H9 (cell line): ENCODE data around the gene KRT77. TPM values are rescaled to one million over a fixed set of nuclear protein-coding genes. Genes with fewer than 3 reads are reported as not detected.

Experiments
- DNase-seq: peaks from one replicate; pipeline ENCODE4 v3.0.0-alpha.2; 2017
- H2AFZ ChIP-seq: one replicate; pipeline ENCODE4 v1.6.1; 2013; ENCODE audit warnings: mild to moderate bottlenecking, low read length, control low read depth, moderate library complexity
- H2AK5ac ChIP-seq: 2 replicates; pipeline ENCODE4 v1.6.1; 2013; ENCODE audit warnings: low read length, control low read depth, mixed read lengths; ENCODE audit not compliant: insufficient read length
- H2BK120ac ChIP-seq: one replicate; pipeline ENCODE4 v1.6.1; 2013; ENCODE audit warnings: low read depth, mild to moderate bottlenecking, low read length, control low read depth, inconsistent platforms; ENCODE audit not compliant: poor library complexity, severe bottlenecking
- H2BK12ac ChIP-seq: 2 replicates; pipeline ENCODE4 v1.6.1; 2013; ENCODE audit warnings: low read length, control low read depth, mixed read lengths, low read depth; ENCODE audit not compliant: insufficient read length
- H2BK15ac ChIP-seq: 2 replicates; pipeline ENCODE4 v1.6.1; 2013; ENCODE audit warnings: low read depth, low read length, control low read depth
- H2BK20ac ChIP-seq: one replicate; pipeline ENCODE4 v1.6.1; 2013; ENCODE audit warnings: low read depth, mild to moderate bottlenecking, low read length, control low read depth, inconsistent platforms; ENCODE audit not compliant: poor library complexity, severe bottlenecking
- H2BK5ac ChIP-seq: 2 replicates; pipeline ENCODE4 v1.6.1; 2013; ENCODE audit warnings: low read length, control low read depth, mixed read lengths; ENCODE audit not compliant: insufficient read length
- H3K14ac ChIP-seq: 2 replicates; pipeline ENCODE4 v1.6.1; 2013; ENCODE audit warnings: low read length, control low read depth; ENCODE audit not compliant: insufficient read depth
- H3K18ac ChIP-seq: 2 replicates; pipeline ENCODE4 v1.6.1; 2013; ENCODE audit warnings: low read depth, mild to moderate bottlenecking, mixed read lengths, low read length, control low read depth; ENCODE audit not compliant: insufficient read length
- H3K23ac ChIP-seq: 2 replicates; pipeline ENCODE4 v1.6.1; 2013; ENCODE audit warnings: low read length, control low read depth, mixed read lengths, low read depth; ENCODE audit not compliant: insufficient read length
- H3K23me2 ChIP-seq: 2 replicates; pipeline ENCODE4 v1.6.1; 2013; ENCODE audit warnings: low read depth, mild to moderate bottlenecking, mixed read lengths, low read length, control low read depth; ENCODE audit not compliant: insufficient read length, poor library complexity, severe bottlenecking
- H3K27ac ChIP-seq: 2 replicates; pipeline ENCODE4 v1.5.1; 2013; ENCODE audit warnings: low read length, control low read depth, mixed read lengths, low read depth; ENCODE audit not compliant: insufficient read length
- H3K27me3 ChIP-seq: 2 replicates; pipeline ENCODE4 v1.6.1; 2013; ENCODE audit warnings: low read length, control low read depth, inconsistent platforms; ENCODE audit not compliant: insufficient read depth
- H3K4ac ChIP-seq: 2 replicates; pipeline ENCODE4 v1.6.1; 2013; ENCODE audit warnings: low read depth, mild to moderate bottlenecking, control low read depth, inconsistent platforms, low read length, moderate library complexity
- H3K4me1 ChIP-seq: 2 replicates; pipeline ENCODE4 v1.6.1; 2013; ENCODE audit warnings: low read length, control low read depth, inconsistent platforms; ENCODE audit not compliant: insufficient read depth
- H3K4me2 ChIP-seq: 2 replicates; pipeline ENCODE4 v1.6.1; 2013; ENCODE audit warnings: low read length, control low read depth, mixed read lengths; ENCODE audit not compliant: insufficient read length, insufficient read depth
- H3K56ac ChIP-seq: 2 replicates; pipeline ENCODE4 v1.6.1; 2013; ENCODE audit warnings: low read depth, mild to moderate bottlenecking, mixed read lengths, low read length, control low read depth; ENCODE audit not compliant: insufficient read length
- H3K79me1 ChIP-seq: 2 replicates; pipeline ENCODE4 v1.6.1; 2013; ENCODE audit warnings: low read depth, mild to moderate bottlenecking, moderate library complexity, low read length, control low read depth, inconsistent platforms; ENCODE audit not compliant: insufficient read depth, poor library complexity, severe bottlenecking
- H3K79me2 ChIP-seq: 2 replicates; pipeline ENCODE4 v1.6.1; 2013; ENCODE audit warnings: low read length, control low read depth, inconsistent platforms; ENCODE audit not compliant: insufficient read depth
- H3K9ac ChIP-seq: 2 replicates; pipeline ENCODE4 v1.6.1; 2013; ENCODE audit warnings: low read length, control low read depth, mixed read lengths; ENCODE audit not compliant: insufficient read length; ENCODE audit errors: extremely low read depth
- H3K9me3 ChIP-seq: one replicate; pipeline ENCODE4 v1.6.1; 2013; ENCODE audit warnings: low read depth, low read length, inconsistent platforms; ENCODE audit not compliant: control insufficient read depth
- H3T11ph ChIP-seq: one replicate; pipeline ENCODE4 v1.6.1; 2013; ENCODE audit warnings: mild to moderate bottlenecking, low read length, control low read depth, inconsistent platforms
- H4K20me1 ChIP-seq: one replicate; pipeline ENCODE4 v1.6.1; 2013; ENCODE audit not compliant: control insufficient read depth, insufficient read length, insufficient read depth
- H4K5ac ChIP-seq: 2 replicates; pipeline ENCODE4 v1.6.1; 2013; ENCODE audit warnings: low read depth, mild to moderate bottlenecking, mixed read lengths, low read length, control low read depth; ENCODE audit not compliant: insufficient read length
- H4K8ac ChIP-seq: replicated peaks from 2 replicates; pipeline ENCODE4 v1.6.1; 2013; ENCODE audit warnings: low read length, control low read depth, mixed read lengths, low read depth; ENCODE audit not compliant: insufficient read length
- H4K91ac ChIP-seq: 2 replicates; pipeline ENCODE4 v1.6.1; 2013; ENCODE audit warnings: low read depth, mild to moderate bottlenecking, moderate library complexity, mixed read lengths, low read length, control low read depth; ENCODE audit not compliant: insufficient read length
- H3K27ac Mint-ChIP-seq, 3 experiments: 2 replicates in 2 of 3; 3 replicates in 1 of 3; pipeline ENCODE4 v1.8.0; 2020 to 2021; ENCODE audit warnings: mixed read lengths in 3 of 3, mild to moderate bottlenecking in 1 of 3, moderate library complexity in 1 of 3
- H3K27me3 Mint-ChIP-seq: 2 replicates; pipeline ENCODE4 v1.8.0; 2021; ENCODE audit warnings: low read depth, mild to moderate bottlenecking, moderate library complexity, mixed read lengths
- H3K36me3 Mint-ChIP-seq, 3 experiments: 2 replicates in 2 of 3; 3 replicates in 1 of 3; pipeline ENCODE4 v1.8.0; 2020 to 2021; ENCODE audit warnings: low read depth in 3 of 3, mixed read lengths in 3 of 3; ENCODE audit not compliant: insufficient read depth in 1 of 3
- H3K4me1 Mint-ChIP-seq, 2 experiments: 2 replicates each; pipeline ENCODE4 v1.8.0; 2020; ENCODE audit warnings: mixed read lengths in 2 of 2
- H3K4me3 Mint-ChIP-seq, 2 experiments: 2 replicates in 1 of 2; 3 replicates in 1 of 2; pipeline ENCODE4 v1.8.0; 2020 to 2021; ENCODE audit warnings: mild to moderate bottlenecking in 2 of 2, mixed read lengths in 2 of 2, moderate library complexity in 1 of 2
- H3K9me3 Mint-ChIP-seq, 2 experiments: 2 replicates in 1 of 2; 3 replicates in 1 of 2; pipeline ENCODE4 v1.8.0; 2020; ENCODE audit warnings: mild to moderate bottlenecking in 2 of 2, mixed read lengths in 2 of 2, moderate library complexity in 1 of 2
- WGBS: extraction: QIAGEN DNeasy Blood & Tissue Kit; methylation state at CpG from one replicate; pipeline ENCODE4 v1.1.7; 2013; ENCODE audit warnings: missing lambda C conversion rate, low lambda C conversion rate, mixed read lengths; ENCODE audit not compliant: insufficient read length; ENCODE audit errors: extremely low coverage; 5-methylcytosine and 5-hydroxymethylcytosine counted together
- total RNA-seq: library from RNA; stranded (reverse); gene quantifications from 2 replicates; pipeline ENCODE4 v1.2.1, GENCODE V29; 2021
- TF ChIP-seq, protein P1 (sequence below): fragments of 200-600 bp; sonication (generic); conservative IDR thresholded peaks from 3 replicates; pipeline ENCODE4 v1.8.0; 2021; ENCODE audit warnings: antibody characterized with exemption, mild to moderate bottlenecking

KRT77 gene
- total RNA-seq, 1 experiment from 2014 or later, result not detected

GRCh38 chr12:52677671-52678070, 25.7 kb downstream of the KRT77 start:
- Histone ChIP-seq H2BK15ac (no peak overlapping the region), H2BK12ac (no peak overlapping the region), H2BK20ac (no peak overlapping the region), H3K23me2 (no peaks in the 10 kb centered on the region), H2AFZ (no peak overlapping the region), H3K79me1 (no peaks in the 10 kb centered on the region), H3K4me2 (no peak overlapping the region), H3K14ac (no peak overlapping the region), H2AK5ac (no peak overlapping the region), H3K27ac (no peak overlapping the region), H4K20me1 (no peaks in the 10 kb centered on the region), H3K9ac (no peak overlapping the region), H4K5ac (no peak overlapping the region), H3K9me3 (no peaks in the 10 kb centered on the region), H3T11ph (no peak overlapping the region), H3K27me3 (no peaks in the 10 kb centered on the region; the same call in 1 of the 2 replicates), H3K56ac (no peak overlapping the region), H2BK120ac (no peak overlapping the region), H4K8ac (no peak overlapping the region), H3K4me1 (no peaks in the 10 kb centered on the region), H4K91ac (no peak overlapping the region), H3K23ac (no peak overlapping the region), H2BK5ac (no peak overlapping the region), H3K79me2 (no peaks in the 10 kb centered on the region), H3K4ac (no peak overlapping the region), H3K18ac (no peak overlapping the region)
- TF ChIP-seq, protein P1, sequence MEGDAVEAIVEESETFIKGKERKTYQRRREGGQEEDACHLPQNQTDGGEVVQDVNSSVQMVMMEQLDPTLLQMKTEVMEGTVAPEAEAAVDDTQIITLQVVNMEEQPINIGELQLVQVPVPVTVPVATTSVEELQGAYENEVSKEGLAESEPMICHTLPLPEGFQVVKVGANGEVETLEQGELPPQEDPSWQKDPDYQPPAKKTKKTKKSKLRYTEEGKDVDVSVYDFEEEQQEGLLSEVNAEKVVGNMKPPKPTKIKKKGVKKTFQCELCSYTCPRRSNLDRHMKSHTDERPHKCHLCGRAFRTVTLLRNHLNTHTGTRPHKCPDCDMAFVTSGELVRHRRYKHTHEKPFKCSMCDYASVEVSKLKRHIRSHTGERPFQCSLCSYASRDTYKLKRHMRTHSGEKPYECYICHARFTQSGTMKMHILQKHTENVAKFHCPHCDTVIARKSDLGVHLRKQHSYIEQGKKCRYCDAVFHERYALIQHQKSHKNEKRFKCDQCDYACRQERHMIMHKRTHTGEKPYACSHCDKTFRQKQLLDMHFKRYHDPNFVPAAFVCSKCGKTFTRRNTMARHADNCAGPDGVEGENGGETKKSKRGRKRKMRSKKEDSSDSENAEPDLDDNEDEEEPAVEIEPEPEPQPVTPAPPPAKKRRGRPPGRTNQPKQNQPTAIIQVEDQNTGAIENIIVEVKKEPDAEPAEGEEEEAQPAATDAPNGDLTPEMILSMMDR, result no peak
- no peaks in the 10 kb centered on the region for H3K9me3 Mint-ChIP-seq
- DNase-seq, result no peak
- no peak overlapping the region for H3K4me3 Mint-ChIP-seq
- H3K27me3 Mint-ChIP-seq, result peaks cover 28% of the 10 kb centered on the region
- H3K36me3 Mint-ChIP-seq, result no peaks in the 10 kb centered on the region
- H3K4me1 Mint-ChIP-seq, result no peaks in the 10 kb centered on the region
- no CpG with 5 or more reads among the region's 1 CpG for WGBS
- no peak overlapping the region for H3K27ac Mint-ChIP-seq
